Right atrium auricular region (tissue), 2 donors: ENCODE data around the gene LIN54. TPM values are rescaled to one million over a fixed set of nuclear protein-coding genes. Genes with fewer than 3 reads are reported as not detected.
A peak's percentile ranks its signal among the peaks of the same experiment; 100 is the strongest.

ENCODE experiments used
- DNase-seq: peaks from one replicate; pipeline ENCODE4 v3.0.0-alpha.2; 2019; ENCODE audit warnings: low spot score
- H3K27ac ChIP-seq, 2 donors: fragments of 200-600 bp; sonication (generic); 1 replicate in 1 of 2; 2 replicates in 1 of 2; pipeline ENCODE4 v1.5.1; 2016 to 2019
- H3K27me3 ChIP-seq, 2 donors: fragments of 200-600 bp; sonication (generic); one replicate each; pipeline versions ENCODE4 v1.5.1 to v1.6.0; 2017 to 2019
- H3K36me3 ChIP-seq: fragments of 200-600 bp; sonication (generic); one replicate; pipeline ENCODE4 v1.5.1; 2016
- H3K4me1 ChIP-seq, 2 donors: fragments of 200-600 bp; sonication (generic); one replicate each; pipeline versions ENCODE4 v1.5.1 to v1.6.0; 2017 to 2019
- H3K4me3 ChIP-seq, 2 donors: fragments of 200-600 bp; sonication (generic); 1 replicate in 1 of 2; 2 replicates in 1 of 2; pipeline ENCODE4 v1.5.1; 2017 to 2019; ENCODE audit warnings: mild to moderate bottlenecking in 1 of 2, moderate library complexity in 1 of 2
- H3K9me3 ChIP-seq, 2 donors: fragments of 200-600 bp; sonication (generic); one replicate each; pipeline ENCODE4 v1.5.1; 2019
- total RNA-seq, 2 donors: library from RNA; depleted of rRNA; stranded (reverse); fragments of >200 nt; gene quantifications; one replicate each; pipeline ENCODE4 v1.1.0, GENCODE V29; 2016
- TF ChIP-seq, protein P1 (sequence below), 2 donors: fragments of 200-600 bp; sonication (generic); IDR thresholded peaks; one replicate each; pipeline ENCODE4 v1.5.1; 2019; ENCODE audit warnings: antibody characterized with exemption in 2 of 2

Gene LIN54
- total RNA-seq, 2 donors from 2014 or later = 4.8 to 6.2 TPM

DNA sequence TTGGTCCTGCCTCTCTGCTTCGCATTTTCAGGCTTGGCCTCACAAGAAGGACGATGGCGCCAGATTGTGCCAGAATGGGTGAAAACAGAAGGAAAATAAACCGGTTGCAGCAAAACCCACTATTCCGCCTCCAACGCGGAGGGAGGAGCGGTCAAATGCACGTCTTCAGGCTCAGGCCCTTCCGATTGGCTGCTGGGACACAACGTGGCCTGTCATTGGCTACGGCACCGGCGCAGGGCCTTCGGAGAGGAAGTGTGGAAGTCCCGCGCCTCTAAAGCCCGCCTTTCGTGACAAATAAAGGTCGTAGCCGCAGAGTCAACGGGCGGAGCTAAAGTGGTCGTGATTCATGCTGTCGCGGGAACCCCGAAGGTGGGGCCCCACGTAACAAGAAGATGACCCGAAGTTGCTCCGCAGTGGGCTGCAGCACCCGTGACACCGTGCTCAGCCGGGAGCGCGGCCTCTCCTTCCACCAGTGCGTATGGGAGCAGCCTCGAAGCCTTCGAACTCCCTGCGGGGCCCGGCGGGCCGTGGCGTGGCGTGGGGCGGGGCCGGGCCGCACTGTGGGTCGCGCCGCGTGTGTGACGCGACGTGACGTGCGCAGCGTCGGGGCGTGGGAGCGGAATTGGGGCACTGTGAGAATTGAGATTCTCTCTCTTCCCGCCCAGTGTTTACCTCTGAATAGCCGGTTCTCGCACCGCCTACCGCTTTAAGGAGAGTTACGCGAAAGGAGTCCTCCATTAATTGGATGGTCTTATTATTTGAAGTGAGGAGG, 110.0 kb downstream of the LIN54 start, which contains the start of gene THAP9:
THAP9 (plus strand) TSS at position 325 of the 772 bp plus-strand sequence; CDS start at position 393, 68 bp downstream.
- Histone ChIP-seq H3K36me3 (peaks cover 10% of the 10 kb centered on the region), H3K4me1 (peaks cover 0 to 33% of the 10 kb centered on the region in 2 donors), H3K9me3 (no peaks in the 10 kb centered on the region), H3K27ac (peak within 1 kb of the TSS; percentile 97 to 98), H3K4me3 (peak within 1 kb of the TSS; percentile 58 to 79), H3K27me3 (no peaks in the 10 kb centered on the region)
- TF ChIP-seq, protein P1, sequence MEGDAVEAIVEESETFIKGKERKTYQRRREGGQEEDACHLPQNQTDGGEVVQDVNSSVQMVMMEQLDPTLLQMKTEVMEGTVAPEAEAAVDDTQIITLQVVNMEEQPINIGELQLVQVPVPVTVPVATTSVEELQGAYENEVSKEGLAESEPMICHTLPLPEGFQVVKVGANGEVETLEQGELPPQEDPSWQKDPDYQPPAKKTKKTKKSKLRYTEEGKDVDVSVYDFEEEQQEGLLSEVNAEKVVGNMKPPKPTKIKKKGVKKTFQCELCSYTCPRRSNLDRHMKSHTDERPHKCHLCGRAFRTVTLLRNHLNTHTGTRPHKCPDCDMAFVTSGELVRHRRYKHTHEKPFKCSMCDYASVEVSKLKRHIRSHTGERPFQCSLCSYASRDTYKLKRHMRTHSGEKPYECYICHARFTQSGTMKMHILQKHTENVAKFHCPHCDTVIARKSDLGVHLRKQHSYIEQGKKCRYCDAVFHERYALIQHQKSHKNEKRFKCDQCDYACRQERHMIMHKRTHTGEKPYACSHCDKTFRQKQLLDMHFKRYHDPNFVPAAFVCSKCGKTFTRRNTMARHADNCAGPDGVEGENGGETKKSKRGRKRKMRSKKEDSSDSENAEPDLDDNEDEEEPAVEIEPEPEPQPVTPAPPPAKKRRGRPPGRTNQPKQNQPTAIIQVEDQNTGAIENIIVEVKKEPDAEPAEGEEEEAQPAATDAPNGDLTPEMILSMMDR (IDR thresholded peaks at IDR 0.05) = no peak
- peak; percentile 100 for DNase-seq

DNA sequence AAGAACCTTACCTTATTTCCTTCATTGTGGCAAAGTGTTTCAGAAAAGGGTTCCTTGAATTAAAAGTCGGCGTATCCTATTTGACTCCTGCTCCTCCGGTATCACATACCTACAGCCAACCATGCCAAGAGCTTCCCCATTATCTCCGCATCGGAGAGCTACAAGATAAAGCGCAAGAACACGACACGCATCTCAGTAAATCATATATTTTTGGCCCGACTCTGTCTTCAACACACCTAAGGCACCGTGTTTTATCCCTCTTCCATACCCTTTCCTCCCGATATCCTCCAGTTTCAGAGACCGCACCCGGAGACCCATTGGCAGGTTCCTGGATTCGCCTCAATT, 110.6 kb downstream of the LIN54 start:
- no peaks in the 10 kb centered on the region for H3K9me3 ChIP-seq
- H3K4me3 ChIP-seq = peak overlapping the region; percentile 58 to 79
- DNase-seq = no peak
- TF ChIP-seq, protein P1 (IDR thresholded peaks at IDR 0.05) = no peak
- no peaks in the 10 kb centered on the region for H3K27me3 ChIP-seq
- H3K4me1 ChIP-seq = peaks cover 0 to 33% of the 10 kb centered on the region in 2 donors
- peaks cover 10% of the 10 kb centered on the region for H3K36me3 ChIP-seq
- H3K27ac ChIP-seq = peak overlapping the region; percentile 97 to 98

DNA sequence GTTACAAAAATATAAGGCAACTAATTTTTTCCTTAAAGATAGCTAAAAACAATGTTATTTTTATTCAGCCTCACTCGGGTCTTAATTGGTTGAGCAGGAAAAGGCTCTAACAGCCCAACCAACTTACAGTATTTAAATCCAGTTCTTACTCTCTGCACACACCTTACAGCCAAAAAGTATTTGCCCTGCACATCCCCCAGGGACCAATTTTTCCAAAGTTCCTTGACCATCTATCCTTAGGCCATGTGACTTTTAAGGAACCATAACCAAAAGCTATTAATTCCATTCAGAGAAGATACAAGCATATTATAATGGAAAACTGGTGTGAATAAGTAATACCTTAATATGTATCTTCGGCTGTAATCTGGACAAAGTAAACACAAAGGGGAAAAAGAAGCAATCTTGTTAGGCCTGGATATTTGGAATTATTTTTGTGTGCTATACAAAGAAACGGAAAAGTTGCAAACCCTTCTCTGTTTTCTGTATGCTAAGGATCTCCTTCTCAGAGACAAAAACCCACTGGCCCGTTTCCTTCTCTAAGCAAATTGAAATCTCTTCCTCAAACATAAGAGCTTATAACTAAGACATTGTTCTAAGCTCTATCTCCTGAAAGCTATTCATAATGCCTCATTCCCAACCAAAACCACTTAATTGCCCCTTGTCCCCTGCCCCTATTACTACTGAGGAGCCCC, 111.1 kb downstream of the LIN54 start:
- Histone ChIP-seq H3K27me3 (no peaks in the 10 kb centered on the region), H3K36me3 (peaks cover 10% of the 10 kb centered on the region), H3K4me3 (peak overlapping the region; percentile 58 to 79), H3K4me1 (peaks cover 0 to 33% of the 10 kb centered on the region in 2 donors), H3K9me3 (no peaks in the 10 kb centered on the region), H3K27ac (peak overlapping the region; percentile 97 to 98)
- TF ChIP-seq, protein P1 (IDR thresholded peaks at IDR 0.05) = no peak
- DNase-seq = no peak

DNA sequence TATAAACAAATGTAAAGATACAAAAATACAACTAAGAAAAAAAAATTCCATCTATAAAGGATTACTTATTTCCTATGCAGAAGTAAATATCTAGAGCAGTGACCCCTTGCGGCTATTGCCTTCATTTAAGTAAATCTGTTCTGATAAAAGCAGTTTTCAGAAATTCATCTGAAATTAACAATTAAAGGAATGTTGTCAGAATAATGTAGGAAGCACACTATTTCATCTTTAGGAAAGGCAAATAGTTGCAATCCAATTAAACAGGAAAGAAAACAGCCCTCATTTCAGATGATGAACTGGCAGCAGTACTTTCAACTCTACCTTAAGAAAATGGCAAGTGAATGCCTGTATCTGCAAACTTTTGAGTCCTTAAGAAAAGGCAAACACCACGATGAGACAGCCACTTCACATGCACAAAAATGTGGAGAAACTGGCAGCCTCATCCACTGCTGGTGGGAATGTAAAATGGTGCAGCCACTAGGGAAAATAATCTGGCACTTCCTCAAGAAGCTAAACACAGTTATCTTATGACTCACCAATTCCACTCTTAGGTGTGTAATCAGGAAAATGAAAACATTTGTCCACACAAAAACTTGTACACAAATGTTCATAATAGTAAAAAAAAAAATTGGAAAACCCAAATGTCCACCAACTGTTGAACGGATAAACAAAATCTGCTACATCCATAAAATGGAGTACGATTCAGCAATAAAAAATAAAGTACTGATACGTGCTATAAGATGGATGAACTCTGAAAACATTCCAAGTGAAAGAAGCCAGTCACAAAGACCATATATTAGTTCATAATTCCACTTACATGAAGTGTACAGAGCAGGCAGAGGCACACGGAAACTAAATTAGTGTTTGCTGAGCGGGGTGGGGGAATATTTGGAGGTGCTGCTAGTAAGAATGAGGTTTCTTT, 112.0 kb downstream of the LIN54 start:
- DNase-seq = no peak
- H3K27me3 ChIP-seq = no peaks in the 10 kb centered on the region
- H3K27ac ChIP-seq = peak overlapping the region; percentile 97 to 98
- H3K9me3 ChIP-seq = no peaks in the 10 kb centered on the region
- peak overlapping the region; percentile 58 to 79 for H3K4me3 ChIP-seq
- peaks cover 0 to 33% of the 10 kb centered on the region in 2 donors for H3K4me1 ChIP-seq
- TF ChIP-seq, protein P1 (IDR thresholded peaks at IDR 0.05) = peak in 1 of 2 donors; percentile 48
- peaks cover 20% of the 10 kb centered on the region for H3K36me3 ChIP-seq

DNA sequence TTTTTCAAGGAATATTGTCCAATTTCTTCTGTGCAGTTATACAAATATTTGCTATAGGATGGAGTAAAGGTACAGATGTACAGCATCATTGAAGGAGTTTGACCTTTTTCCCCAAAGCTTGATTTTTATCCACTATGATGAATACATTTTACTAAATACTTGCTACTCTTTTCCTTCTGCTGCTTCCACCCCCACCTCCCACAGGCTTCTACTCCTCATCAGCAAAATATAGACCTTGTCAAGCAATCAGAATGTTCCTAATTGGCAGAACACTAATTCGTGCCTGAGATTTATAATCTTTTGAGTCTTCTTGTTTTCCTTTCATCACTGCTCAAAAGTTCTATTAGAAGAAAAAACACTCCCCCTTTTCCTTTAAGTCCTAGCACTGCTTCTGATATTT, 113.9 kb downstream of the LIN54 start:
- no peak for DNase-seq
- peaks cover 25% of the 10 kb centered on the region for H3K36me3 ChIP-seq
- TF ChIP-seq, protein P1 (IDR thresholded peaks at IDR 0.05) = no peak
- H3K4me1 ChIP-seq = peaks cover 0 to 38% of the 10 kb centered on the region in 2 donors
- H3K27ac ChIP-seq = no peak overlapping the region
- H3K27me3 ChIP-seq = no peaks in the 10 kb centered on the region
- no peaks in the 10 kb centered on the region for H3K9me3 ChIP-seq
- H3K4me3 ChIP-seq = no peak overlapping the region
